Sigmoid colon (tissue), 7 donors: ENCODE measurements around the gene FTL. TPM values are rescaled to one million over a fixed set of nuclear protein-coding genes. Genes with fewer than 3 reads are reported as not detected.

ENCODE experiments used
- DNase-seq: peaks from one replicate; pipeline ENCODE4 v3.0.0-alpha.2; 2019
- H3K27ac ChIP-seq, 4 donors: fragments of 200-600 bp; sonication (generic); one replicate each; pipeline ENCODE4 v1.5.1; 2016 to 2019; ENCODE audit warnings: mild to moderate bottlenecking in 1 of 4
- H3K27me3 ChIP-seq, 3 donors: fragments of 200-600 bp; sonication (generic); one replicate each; pipeline ENCODE4 v1.5.1; 2019; ENCODE audit warnings: mild to moderate bottlenecking in 1 of 3
- H3K36me3 ChIP-seq, 4 donors: fragments of 200-600 bp; sonication (generic); one replicate each; pipeline ENCODE4 v1.5.1; 2016 to 2019
- H3K4me1 ChIP-seq, 4 donors: fragments of 200-600 bp; sonication (generic); one replicate each; pipeline ENCODE4 v1.5.1; 2017 to 2019
- H3K4me3 ChIP-seq, 4 donors: fragments of 200-600 bp; sonication (generic); one replicate each; pipeline ENCODE4 v1.5.1; 2017 to 2019; ENCODE audit warnings: mild to moderate bottlenecking in 2 of 4, moderate library complexity in 1 of 4
- H3K9me3 ChIP-seq, 4 donors: fragments of 200-600 bp in 3 of 4; sonication (generic) in 3 of 4; one replicate each; pipeline versions ENCODE4 v1.5.1 to v1.6.1; 2013 to 2019
- EP300 ChIP-seq, 4 donors: sonication (generic); formaldehyde crosslinking; IDR thresholded peaks; one replicate each; pipeline ENCODE4 v1.6.1; 2017; ENCODE audit warnings: antibody characterized with exemption in 4 of 4
- POLR2A ChIP-seq, 2 donors: fragments of 450-650 bp; IDR thresholded peaks; one replicate each; pipeline ENCODE4 v1.6.1; 2016; ENCODE audit warnings: antibody characterized with exemption in 2 of 2, mild to moderate bottlenecking in 2 of 2, moderate library complexity in 2 of 2
- POLR2AphosphoS5 ChIP-seq, 4 donors: sonication (generic); formaldehyde crosslinking; IDR thresholded peaks; one replicate each; pipeline ENCODE4 v1.6.1; 2017; ENCODE audit warnings: antibody characterized with exemption in 4 of 4
- WGBS, 2 donors: extraction: QIAGEN DNeasy Blood & Tissue Kit; methylation state at CpG; one replicate each; pipeline ENCODE4 v1.1.7; 2013; 5-methylcytosine and 5-hydroxymethylcytosine counted together
- intact Hi-C: fragments of 100-400 bp; cut with DNase I; formaldehyde crosslinking; loops from one replicate; pipeline ENCODE4 v1.15.1; 2023
- polyA plus RNA-seq, 3 donors: library from polyadenylated mRNA; stranded (reverse); fragments of 200-250 nt; gene quantifications; one replicate each; pipeline ENCODE4 v1.2.3, GENCODE V29; 2013
- total RNA-seq, 4 donors: library from RNA; depleted of rRNA; stranded (reverse); fragments of >200 nt; gene quantifications; one replicate each; pipeline ENCODE4 v1.1.0, GENCODE V29; 2016
- TF ChIP-seq, protein P1 (sequence below), 4 experiments: fragments of 450-650 bp in 3 of 4; fragments of 200-600 bp in 1 of 4; IDR thresholded peaks; one replicate each; pipeline ENCODE4 v1.5.1; 2016 to 2019; ENCODE audit warnings: antibody characterized with exemption in 4 of 4, mild to moderate bottlenecking in 3 of 4, moderate library complexity in 2 of 4
- donor health status: healthy with polysubstance abuse.
- donor health status: Bipolar disorder and iron deficiency.
- donor health status: healthy.

Gene FTL
- total and polyA plus RNA-seq, 7 donors: 2,871 to 9,923 (median 3,503) TPM

DNA sequence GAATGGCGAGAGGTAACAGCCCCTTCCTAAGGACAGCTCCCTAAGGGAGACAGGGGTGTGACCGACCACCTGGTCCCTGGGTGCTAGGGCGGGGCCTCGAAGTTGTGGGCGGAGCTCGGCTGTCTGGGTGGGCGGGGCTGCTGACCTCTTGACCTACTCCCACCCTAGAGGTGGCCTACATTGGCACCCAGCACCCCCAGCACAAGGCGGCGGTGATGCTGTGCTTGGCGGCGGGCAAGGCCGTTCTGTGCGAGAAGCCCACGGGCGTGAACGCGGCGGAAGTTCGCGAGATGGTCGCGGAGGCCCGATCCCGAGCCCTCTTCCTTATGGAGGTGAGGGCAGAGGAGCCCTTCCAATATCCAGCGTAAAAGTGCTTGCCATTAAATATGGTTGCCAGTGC lies 29.2 kb upstream of the FTL start:
- DNase-seq: no peak
- TF ChIP-seq EP300 (IDR thresholded peaks at IDR 0.05): no peak
- TF ChIP-seq, protein P1, sequence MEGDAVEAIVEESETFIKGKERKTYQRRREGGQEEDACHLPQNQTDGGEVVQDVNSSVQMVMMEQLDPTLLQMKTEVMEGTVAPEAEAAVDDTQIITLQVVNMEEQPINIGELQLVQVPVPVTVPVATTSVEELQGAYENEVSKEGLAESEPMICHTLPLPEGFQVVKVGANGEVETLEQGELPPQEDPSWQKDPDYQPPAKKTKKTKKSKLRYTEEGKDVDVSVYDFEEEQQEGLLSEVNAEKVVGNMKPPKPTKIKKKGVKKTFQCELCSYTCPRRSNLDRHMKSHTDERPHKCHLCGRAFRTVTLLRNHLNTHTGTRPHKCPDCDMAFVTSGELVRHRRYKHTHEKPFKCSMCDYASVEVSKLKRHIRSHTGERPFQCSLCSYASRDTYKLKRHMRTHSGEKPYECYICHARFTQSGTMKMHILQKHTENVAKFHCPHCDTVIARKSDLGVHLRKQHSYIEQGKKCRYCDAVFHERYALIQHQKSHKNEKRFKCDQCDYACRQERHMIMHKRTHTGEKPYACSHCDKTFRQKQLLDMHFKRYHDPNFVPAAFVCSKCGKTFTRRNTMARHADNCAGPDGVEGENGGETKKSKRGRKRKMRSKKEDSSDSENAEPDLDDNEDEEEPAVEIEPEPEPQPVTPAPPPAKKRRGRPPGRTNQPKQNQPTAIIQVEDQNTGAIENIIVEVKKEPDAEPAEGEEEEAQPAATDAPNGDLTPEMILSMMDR (IDR thresholded peaks at IDR 0.05): no peak
- no peak for TF ChIP-seq POLR2AphosphoS5 (IDR thresholded peaks at IDR 0.05)
- 89 to 94% methylated on average over 25 of the region's 25 CpGs for whole genome bisulfite sequencing, 2 donors
- Histone ChIP-seq H3K27me3 (peaks cover 0 to 17% (median 0%) of the 10 kb centered on the region in 3 donors), H3K4me1 (peaks cover 0 to 13% (median 10%) of the 10 kb centered on the region in 4 donors), H3K9me3 (peaks cover 0 to 2% (median under 1%) of the 10 kb centered on the region in 4 donors), H3K4me3 (no peak overlapping the region), H3K27ac (no peak overlapping the region), H3K36me3 (no peaks in the 10 kb centered on the region)
- intact Hi-C loops: no loop called here

- TF ChIP-seq, protein P1 (IDR thresholded peaks at IDR 0.05): no peak
- TF ChIP-seq EP300 (IDR thresholded peaks at IDR 0.05) (no peak), POLR2AphosphoS5 (IDR thresholded peaks at IDR 0.05) (no peak), POLR2A (IDR thresholded peaks at IDR 0.05) (no peak)
- peaks cover 0 to 9% (median 7%) of the 10 kb centered on the region in 4 donors for H3K4me1 ChIP-seq
- peaks cover 0 to 5% (median under 1%) of the 10 kb centered on the region in 4 donors for H3K9me3 ChIP-seq
- DNase-seq: no peak
- peaks cover 0 to under 1% (median 0%) of the 10 kb centered on the region in 3 donors for H3K27me3 ChIP-seq
- H3K36me3 ChIP-seq: no peaks in the 10 kb centered on the region
- no peak overlapping the region for H3K4me3 ChIP-seq
- 58 to 78% methylated on average over 7 of the region's 7 CpGs for WGBS, 2 donors
- no peak overlapping the region for H3K27ac ChIP-seq
- intact Hi-C loops: no loop called here
Measured at GRCh38 chr19:48938256-48938655, 26.9 kb upstream of the FTL start.

DNA sequence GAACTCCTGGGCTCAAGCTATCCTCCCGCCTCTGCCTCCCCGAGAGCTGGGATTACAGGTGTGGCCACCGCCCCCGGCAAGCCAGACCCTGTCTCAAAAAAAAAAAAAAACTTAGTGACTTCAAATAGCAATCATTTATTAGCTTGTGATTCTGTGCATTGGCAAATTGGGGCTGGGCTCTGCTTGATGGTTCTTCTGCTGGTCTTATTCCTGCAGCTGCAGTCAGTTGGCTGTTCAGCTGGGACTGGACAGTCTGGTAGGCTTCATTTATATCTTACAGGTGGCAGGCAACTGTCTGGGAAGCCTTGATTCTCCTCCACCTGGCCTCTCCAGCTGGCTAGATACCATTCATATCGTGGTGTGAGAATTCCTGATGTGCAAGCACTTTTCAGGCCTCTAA lies 24.2 kb upstream of the FTL start:
- no peaks in the 10 kb centered on the region for H3K36me3 ChIP-seq
- H3K27me3 ChIP-seq: no peaks in the 10 kb centered on the region
- peaks cover 0 to 5% (median under 1%) of the 10 kb centered on the region in 4 donors for H3K9me3 ChIP-seq
- WGBS, 2 donors: 94 to 98% methylated on average over 5 of the region's 5 CpGs
- intact Hi-C loops: no loop called here
- H3K4me1 ChIP-seq: no peaks in the 10 kb centered on the region
- H3K4me3 ChIP-seq: no peak overlapping the region
- no peak for DNase-seq
- no peak for TF ChIP-seq EP300 (IDR thresholded peaks at IDR 0.05)
- TF ChIP-seq, protein P1 (IDR thresholded peaks at IDR 0.05): no peak
- TF ChIP-seq POLR2A (IDR thresholded peaks at IDR 0.05): no peak
- TF ChIP-seq POLR2AphosphoS5 (IDR thresholded peaks at IDR 0.05): no peak
- no peak overlapping the region for H3K27ac ChIP-seq

DNA sequence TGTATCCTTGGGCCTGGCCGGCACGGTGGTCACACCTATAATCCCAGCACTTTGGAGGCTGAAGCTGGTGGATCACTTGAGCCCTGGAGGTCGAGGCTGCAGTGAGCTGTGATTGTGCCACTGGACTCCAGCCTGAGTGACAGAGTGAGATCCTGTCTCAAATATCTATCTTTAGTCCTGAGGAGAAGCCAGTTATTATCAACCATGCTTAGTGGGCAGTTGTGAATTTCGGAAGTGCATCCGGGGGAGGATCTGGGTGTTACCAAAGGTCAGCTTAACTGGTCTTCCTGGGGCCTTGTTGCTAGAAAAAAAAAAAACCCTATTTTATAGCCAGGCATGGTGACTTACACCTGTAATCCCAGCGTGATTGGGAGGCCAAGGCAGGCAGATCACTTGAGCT lies 22.0 kb upstream of the FTL start:
- intact Hi-C loops: no loop called here
- Histone ChIP-seq H3K4me1 (no peaks in the 10 kb centered on the region), H3K4me3 (no peak overlapping the region), H3K9me3 (peaks cover 0 to 5% (median under 1%) of the 10 kb centered on the region in 4 donors), H3K27ac (no peak overlapping the region), H3K36me3 (no peaks in the 10 kb centered on the region), H3K27me3 (no peaks in the 10 kb centered on the region)
- 86 to 91% methylated on average over 6 of the region's 6 CpGs for WGBS, 2 donors
- no peak for DNase-seq
- TF ChIP-seq POLR2A (IDR thresholded peaks at IDR 0.05) (no peak), EP300 (IDR thresholded peaks at IDR 0.05) (no peak), POLR2AphosphoS5 (IDR thresholded peaks at IDR 0.05) (no peak)
- TF ChIP-seq, protein P1 (IDR thresholded peaks at IDR 0.05): no peak

DNA sequence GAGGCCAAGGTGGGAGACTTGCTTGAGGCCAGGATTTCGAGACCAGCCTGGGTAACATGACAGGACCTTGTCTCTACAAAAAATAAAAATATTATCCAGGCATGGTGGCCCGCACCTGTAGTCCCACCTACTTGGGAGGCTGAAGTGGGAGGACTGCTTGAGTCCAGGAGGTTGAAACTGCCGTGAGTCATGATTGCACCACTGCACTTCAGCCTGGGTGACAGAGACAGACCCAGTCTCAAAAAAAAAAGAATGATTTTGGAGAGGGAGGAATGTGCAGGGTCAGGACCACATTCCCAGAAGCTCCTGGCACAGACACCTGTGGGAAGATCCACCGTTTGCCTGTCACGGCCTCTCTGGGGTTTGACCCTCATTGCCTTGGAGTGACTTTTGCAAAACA lies 19.7 kb upstream of the FTL start:
- no peak for DNase-seq
- Histone ChIP-seq H3K4me1 (no peaks in the 10 kb centered on the region), H3K9me3 (peaks cover 0 to 5% (median under 1%) of the 10 kb centered on the region in 4 donors), H3K27me3 (no peaks in the 10 kb centered on the region), H3K4me3 (no peak overlapping the region), H3K27ac (no peak overlapping the region), H3K36me3 (no peaks in the 10 kb centered on the region)
- 93 to 94% methylated on average over 5 of the region's 5 CpGs for WGBS, 2 donors
- TF ChIP-seq EP300 (IDR thresholded peaks at IDR 0.05) (no peak), POLR2AphosphoS5 (IDR thresholded peaks at IDR 0.05) (no peak), POLR2A (IDR thresholded peaks at IDR 0.05) (no peak)
- TF ChIP-seq, protein P1 (IDR thresholded peaks at IDR 0.05): no peak
- intact Hi-C loops: no loop called here
